GM23338 (cell line): Measurements from ENCODE around the gene VMO1. TPM values are rescaled to one million over a fixed set of nuclear protein-coding genes. Genes with fewer than 3 reads are reported as not detected.
A peak's percentile ranks its signal among the peaks of the same experiment; 100 is the strongest.

Experiments
- ATAC-seq: fragments of 200-7000 bp; cut with Tn5 transposase; 3 replicates; pipeline ENCODE4 v1.9.1; 2020
- DNase-seq: peaks from one replicate; pipeline ENCODE4 v3.0.0-alpha.2; 2015; ENCODE audit warnings: low spot score
- H2AFZ ChIP-seq: fragments of 200-600 bp; sonication (generic); 2 replicates; pipeline ENCODE4 v1.8.0; 2016; ENCODE audit warnings: antibody characterized with exemption, mild to moderate bottlenecking, moderate library complexity
- H3F3A ChIP-seq: fragments of 200-600 bp; sonication (generic); replicated peaks from 2 replicates; pipeline ENCODE4 v1.8.0; 2017; ENCODE audit warnings: antibody characterized with exemption, mixed run types, low read depth
- H3K27ac ChIP-seq: fragments of 200-600 bp; sonication (generic); 2 replicates; pipeline ENCODE4 v1.6.1; 2016; ENCODE audit warnings: low read depth
- H3K27me3 ChIP-seq: fragments of 200-600 bp; sonication (generic); 2 replicates; pipeline ENCODE4 v1.8.0; 2016; ENCODE audit warnings: mild to moderate bottlenecking, mixed run types, moderate library complexity; ENCODE audit not compliant: insufficient read depth
- H3K36me3 ChIP-seq: fragments of 200-600 bp; sonication (generic); 2 replicates; pipeline ENCODE4 v1.8.0; 2016; ENCODE audit warnings: mild to moderate bottlenecking; ENCODE audit not compliant: insufficient read depth
- H3K4me1 ChIP-seq: fragments of 200-600 bp; sonication (generic); 2 replicates; pipeline ENCODE4 v1.8.0; 2016; ENCODE audit warnings: mild to moderate bottlenecking, moderate library complexity; ENCODE audit not compliant: insufficient read depth
- H3K4me2 ChIP-seq: fragments of 200-600 bp; sonication (generic); 2 replicates; pipeline ENCODE4 v1.7.1; 2017; ENCODE audit warnings: mixed run types
- H3K4me3 ChIP-seq: fragments of 200-600 bp; sonication (generic); 2 replicates; pipeline ENCODE4 v1.6.1; 2016; ENCODE audit warnings: mixed run types
- H3K79me2 ChIP-seq: fragments of 200-600 bp; sonication (generic); replicated peaks from 2 replicates; pipeline ENCODE4 v1.8.0; 2017; ENCODE audit warnings: mild to moderate bottlenecking; ENCODE audit not compliant: insufficient read depth
- H3K9me2 ChIP-seq: fragments of 200-600 bp; sonication (generic); 2 replicates; pipeline ENCODE4 v1.8.0; 2017; ENCODE audit not compliant: insufficient read depth
- H4K20me1 ChIP-seq: fragments of 200-600 bp; sonication (generic); replicated peaks from 2 replicates; pipeline ENCODE4 v1.8.0; 2017; ENCODE audit warnings: mild to moderate bottlenecking; ENCODE audit not compliant: insufficient read depth
- H3K27ac Mint-ChIP-seq: 2 replicates; pipeline ENCODE4 v1.8.0; 2020; ENCODE audit warnings: inconsistent platforms, mild to moderate bottlenecking, moderate library complexity, mixed read lengths
- H3K27me3 Mint-ChIP-seq: 3 replicates; pipeline ENCODE4 v1.8.0; 2022; ENCODE audit warnings: low read depth, mild to moderate bottlenecking, moderate library complexity, mixed read lengths, inconsistent platforms; ENCODE audit not compliant: insufficient read depth, poor library complexity
- H3K36me3 Mint-ChIP-seq: 3 replicates; pipeline ENCODE4 v1.8.0; 2021; ENCODE audit warnings: low read depth, mild to moderate bottlenecking, inconsistent platforms, moderate library complexity, mixed read lengths
- H3K4me1 Mint-ChIP-seq: 3 replicates; pipeline ENCODE4 v1.8.0; 2020; ENCODE audit warnings: mild to moderate bottlenecking, inconsistent platforms, mixed read lengths
- H3K4me3 Mint-ChIP-seq: 3 replicates; pipeline ENCODE4 v1.8.0; 2021; ENCODE audit warnings: moderate library complexity, mild to moderate bottlenecking, inconsistent platforms, mixed read lengths
- H3K9me3 Mint-ChIP-seq: 3 replicates; pipeline ENCODE4 v1.8.0; 2020; ENCODE audit warnings: moderate library complexity, mild to moderate bottlenecking, inconsistent platforms, mixed read lengths
- CREB1 ChIP-seq: fragments of 250-450 bp; sonication (Bioruptor Pico); IDR thresholded peaks from 2 replicates; pipeline ENCODE4 v1.5.0; 2020; ENCODE audit warnings: low read depth, mild to moderate bottlenecking, moderate library complexity
- EZH2 ChIP-seq: fragments of 200-600 bp; sonication (generic); IDR thresholded peaks from one replicate; pipeline ENCODE4 v1.8.0; 2017; ENCODE audit warnings: antibody characterized with exemption, mild to moderate bottlenecking, low read depth; ENCODE audit not compliant: unreplicated experiment
- EZH2phosphoT487 ChIP-seq: fragments of 200-600 bp; sonication (generic); IDR thresholded peaks from one replicate; pipeline ENCODE4 v1.8.1; 2018; ENCODE audit warnings: antibody characterized with exemption; ENCODE audit not compliant: unreplicated experiment
- NANOG ChIP-seq: IDR thresholded peaks from 2 replicates; pipeline ENCODE4 v1.6.1; 2016; ENCODE audit warnings: antibody characterized with exemption, borderline replicate concordance
- ZNF114 ChIP-seq: fragments of 250-450 bp; sonication (Bioruptor Pico); IDR thresholded peaks from 2 replicates; pipeline ENCODE4 v1.5.0; 2020; ENCODE audit warnings: mild to moderate bottlenecking, moderate library complexity
- polyA plus RNA-seq: library from polyadenylated mRNA; unstranded; fragments of >200 nt; fragmentation: Nextera tagmentation; extraction: Ambion mirVana; gene quantifications from 2 replicates; pipeline ENCODE4 v1.2.1, GENCODE V29; 2016
- total RNA-seq: library from RNA; depleted of rRNA; stranded (reverse); fragments of >200 nt; shearing (Covaris generic); gene quantifications from 2 replicates; pipeline ENCODE4 v1.2.3, GENCODE V29; 2014
- TF ChIP-seq, protein P1 (sequence below): fragments of 250-450 bp; sonication (Bioruptor Pico); IDR thresholded peaks from 2 replicates; pipeline ENCODE4 v1.5.0; 2020; ENCODE audit warnings: mild to moderate bottlenecking, moderate library complexity
- TF ChIP-seq, protein P2 (sequence below), 2 experiments: fragments of 200-600 bp in 1 of 2; sonication (generic) in 1 of 2; conservative IDR thresholded peaks; 2 replicates each; pipeline versions ENCODE4 v1.5.1 to v1.6.1; 2016 to 2017; ENCODE audit warnings: antibody characterized with exemption in 2 of 2, low read depth in 2 of 2, mild to moderate bottlenecking in 2 of 2, moderate library complexity in 1 of 2

The VMO1 gene
- total and polyA plus RNA-seq, 2 experiments from 2014 or later = 0.38 to 0.47 TPM

DNA sequence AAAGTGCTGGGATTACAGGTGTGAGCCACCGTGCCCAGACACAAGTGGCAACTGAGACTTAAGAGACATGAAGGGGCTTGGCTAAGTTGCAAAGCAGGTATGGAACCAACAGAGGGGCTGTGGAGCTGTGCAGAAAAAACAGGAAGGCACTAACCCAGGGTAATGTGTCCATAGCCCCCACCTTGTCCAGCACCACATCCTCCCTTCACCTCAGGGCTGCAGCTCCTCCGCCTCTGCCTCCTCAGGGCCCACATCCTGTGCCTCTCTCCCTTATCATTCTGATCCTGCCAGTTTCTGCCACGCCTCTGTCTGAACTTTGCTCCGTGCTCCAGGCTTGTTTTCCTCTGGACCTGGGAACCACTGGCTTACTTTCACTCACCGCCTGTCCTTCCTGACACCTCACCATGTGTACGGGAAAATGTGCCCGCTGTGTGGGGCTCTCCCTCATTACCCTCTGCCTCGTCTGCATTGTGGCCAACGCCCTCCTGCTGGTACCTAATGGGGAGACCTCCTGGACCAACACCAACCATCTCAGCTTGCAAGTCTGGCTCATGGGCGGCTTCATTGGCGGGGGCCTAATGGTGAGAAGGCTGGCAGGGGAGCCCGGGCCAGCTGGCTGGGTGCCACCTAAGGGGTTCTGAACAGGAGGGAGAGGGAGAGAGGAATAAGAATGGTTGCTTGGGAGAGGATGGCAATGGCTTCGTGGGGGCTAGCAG is 14.5 kb downstream of the VMO1 start, which contains the start of gene TM4SF5 (continued):
- TF ChIP-seq, protein P1, sequence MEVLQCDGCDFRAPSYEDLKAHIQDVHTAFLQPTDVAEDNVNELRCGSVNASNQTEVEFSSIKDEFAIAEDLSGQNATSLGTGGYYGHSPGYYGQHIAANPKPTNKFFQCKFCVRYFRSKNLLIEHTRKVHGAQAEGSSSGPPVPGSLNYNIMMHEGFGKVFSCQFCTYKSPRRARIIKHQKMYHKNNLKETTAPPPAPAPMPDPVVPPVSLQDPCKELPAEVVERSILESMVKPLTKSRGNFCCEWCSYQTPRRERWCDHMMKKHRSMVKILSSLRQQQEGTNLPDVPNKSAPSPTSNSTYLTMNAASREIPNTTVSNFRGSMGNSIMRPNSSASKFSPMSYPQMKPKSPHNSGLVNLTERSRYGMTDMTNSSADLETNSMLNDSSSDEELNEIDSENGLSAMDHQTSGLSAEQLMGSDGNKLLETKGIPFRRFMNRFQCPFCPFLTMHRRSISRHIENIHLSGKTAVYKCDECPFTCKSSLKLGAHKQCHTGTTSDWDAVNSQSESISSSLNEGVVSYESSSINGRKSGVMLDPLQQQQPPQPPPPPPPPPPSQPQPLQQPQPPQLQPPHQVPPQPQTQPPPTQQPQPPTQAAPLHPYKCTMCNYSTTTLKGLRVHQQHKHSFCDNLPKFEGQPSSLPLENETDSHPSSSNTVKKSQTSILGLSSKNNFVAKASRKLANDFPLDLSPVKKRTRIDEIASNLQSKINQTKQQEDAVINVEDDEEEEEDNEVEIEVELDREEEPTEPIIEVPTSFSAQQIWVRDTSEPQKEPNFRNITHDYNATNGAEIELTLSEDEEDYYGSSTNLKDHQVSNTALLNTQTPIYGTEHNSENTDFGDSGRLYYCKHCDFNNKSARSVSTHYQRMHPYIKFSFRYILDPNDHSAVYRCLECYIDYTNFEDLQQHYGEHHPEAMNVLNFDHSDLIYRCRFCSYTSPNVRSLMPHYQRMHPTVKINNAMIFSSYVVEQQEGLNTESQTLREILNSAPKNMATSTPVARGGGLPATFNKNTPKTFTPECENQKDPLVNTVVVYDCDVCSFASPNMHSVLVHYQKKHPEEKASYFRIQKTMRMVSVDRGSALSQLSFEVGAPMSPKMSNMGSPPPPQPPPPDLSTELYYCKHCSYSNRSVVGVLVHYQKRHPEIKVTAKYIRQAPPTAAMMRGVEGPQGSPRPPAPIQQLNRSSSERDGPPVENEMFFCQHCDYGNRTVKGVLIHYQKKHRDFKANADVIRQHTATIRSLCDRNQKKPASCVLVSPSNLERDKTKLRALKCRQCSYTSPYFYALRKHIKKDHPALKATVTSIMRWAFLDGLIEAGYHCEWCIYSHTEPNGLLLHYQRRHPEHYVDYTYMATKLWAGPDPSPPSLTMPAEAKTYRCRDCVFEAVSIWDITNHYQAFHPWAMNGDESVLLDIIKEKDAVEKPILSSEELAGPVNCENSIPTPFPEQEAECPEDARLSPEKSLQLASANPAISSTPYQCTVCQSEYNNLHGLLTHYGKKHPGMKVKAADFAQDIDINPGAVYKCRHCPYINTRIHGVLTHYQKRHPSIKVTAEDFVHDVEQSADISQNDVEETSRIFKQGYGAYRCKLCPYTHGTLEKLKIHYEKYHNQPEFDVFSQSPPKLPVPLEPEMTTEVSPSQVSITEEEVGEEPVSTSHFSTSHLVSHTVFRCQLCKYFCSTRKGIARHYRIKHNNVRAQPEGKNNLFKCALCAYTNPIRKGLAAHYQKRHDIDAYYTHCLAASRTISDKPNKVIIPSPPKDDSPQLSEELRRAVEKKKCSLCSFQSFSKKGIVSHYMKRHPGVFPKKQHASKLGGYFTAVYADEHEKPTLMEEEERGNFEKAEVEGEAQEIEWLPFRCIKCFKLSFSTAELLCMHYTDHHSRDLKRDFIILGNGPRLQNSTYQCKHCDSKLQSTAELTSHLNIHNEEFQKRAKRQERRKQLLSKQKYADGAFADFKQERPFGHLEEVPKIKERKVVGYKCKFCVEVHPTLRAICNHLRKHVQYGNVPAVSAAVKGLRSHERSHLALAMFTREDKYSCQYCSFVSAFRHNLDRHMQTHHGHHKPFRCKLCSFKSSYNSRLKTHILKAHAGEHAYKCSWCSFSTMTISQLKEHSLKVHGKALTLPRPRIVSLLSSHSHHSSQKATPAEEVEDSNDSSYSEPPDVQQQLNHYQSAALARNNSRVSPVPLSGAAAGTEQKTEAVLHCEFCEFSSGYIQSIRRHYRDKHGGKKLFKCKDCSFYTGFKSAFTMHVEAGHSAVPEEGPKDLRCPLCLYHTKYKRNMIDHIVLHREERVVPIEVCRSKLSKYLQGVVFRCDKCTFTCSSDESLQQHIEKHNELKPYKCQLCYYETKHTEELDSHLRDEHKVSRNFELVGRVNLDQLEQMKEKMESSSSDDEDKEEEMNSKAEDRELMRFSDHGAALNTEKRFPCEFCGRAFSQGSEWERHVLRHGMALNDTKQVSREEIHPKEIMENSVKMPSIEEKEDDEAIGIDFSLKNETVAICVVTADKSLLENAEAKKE (CRISPR knock-in tag) = no peak
- TF ChIP-seq NANOG (no peak), EZH2 (no peak), CREB1 (CRISPR knock-in tag) (no peak), ZNF114 (CRISPR knock-in tag) (no peak), EZH2phosphoT487 (no peak)

DNA sequence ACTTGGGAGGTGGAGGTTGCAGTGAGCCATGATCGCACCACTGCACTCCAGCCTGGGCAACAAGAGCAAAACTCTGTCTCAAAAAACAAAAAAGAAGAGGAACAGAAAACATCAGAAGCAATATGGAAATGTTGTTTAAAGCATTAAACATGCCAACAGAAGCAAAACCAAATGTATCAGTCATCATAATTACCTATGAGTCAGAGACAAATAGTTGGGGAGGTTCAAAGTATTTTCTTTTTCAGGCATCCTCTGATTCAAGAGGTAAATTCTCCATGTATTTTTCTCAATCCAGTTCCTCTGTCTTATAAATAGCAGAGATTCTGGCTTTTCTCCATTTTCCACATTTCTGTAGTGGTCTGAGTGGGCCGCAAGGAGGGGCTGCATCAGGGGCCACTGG is 16.5 kb downstream of the VMO1 start:
- Mint-ChIP-seq H3K27me3 (peaks cover 12% of the 10 kb centered on the region), H3K27ac (no peak overlapping the region), H3K36me3 (no peaks in the 10 kb centered on the region), H3K9me3 (no peaks in the 10 kb centered on the region), H3K4me1 (no peaks in the 10 kb centered on the region), H3K4me3 (no peak overlapping the region)
- no peak overlapping the region for H2AFZ ChIP-seq
- TF ChIP-seq, protein P2, sequence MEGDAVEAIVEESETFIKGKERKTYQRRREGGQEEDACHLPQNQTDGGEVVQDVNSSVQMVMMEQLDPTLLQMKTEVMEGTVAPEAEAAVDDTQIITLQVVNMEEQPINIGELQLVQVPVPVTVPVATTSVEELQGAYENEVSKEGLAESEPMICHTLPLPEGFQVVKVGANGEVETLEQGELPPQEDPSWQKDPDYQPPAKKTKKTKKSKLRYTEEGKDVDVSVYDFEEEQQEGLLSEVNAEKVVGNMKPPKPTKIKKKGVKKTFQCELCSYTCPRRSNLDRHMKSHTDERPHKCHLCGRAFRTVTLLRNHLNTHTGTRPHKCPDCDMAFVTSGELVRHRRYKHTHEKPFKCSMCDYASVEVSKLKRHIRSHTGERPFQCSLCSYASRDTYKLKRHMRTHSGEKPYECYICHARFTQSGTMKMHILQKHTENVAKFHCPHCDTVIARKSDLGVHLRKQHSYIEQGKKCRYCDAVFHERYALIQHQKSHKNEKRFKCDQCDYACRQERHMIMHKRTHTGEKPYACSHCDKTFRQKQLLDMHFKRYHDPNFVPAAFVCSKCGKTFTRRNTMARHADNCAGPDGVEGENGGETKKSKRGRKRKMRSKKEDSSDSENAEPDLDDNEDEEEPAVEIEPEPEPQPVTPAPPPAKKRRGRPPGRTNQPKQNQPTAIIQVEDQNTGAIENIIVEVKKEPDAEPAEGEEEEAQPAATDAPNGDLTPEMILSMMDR (conservative IDR thresholded peaks at IDR 0.05; ENCODE audit: low read depth in 2 of 2) = 0 out of 4 replicates have a peak, but pooled peaks of 1 of the 2 experiments have one; percentile 7
- TF ChIP-seq EZH2phosphoT487 = no peak
- H3K36me3 ChIP-seq = no peaks in the 10 kb centered on the region
- ATAC-seq (no peak), DNase-seq (no peak)
- H3K27ac ChIP-seq = no peak overlapping the region
- H3K4me2 ChIP-seq = no peak overlapping the region
- H3K4me1 ChIP-seq = no peaks in the 10 kb centered on the region
- no peak overlapping the region for H3K4me3 ChIP-seq
- no peaks in the 10 kb centered on the region for H3K79me2 ChIP-seq
- H3K27me3 ChIP-seq = no peaks in the 10 kb centered on the region
- H3K9me2 ChIP-seq = no peaks in the 10 kb centered on the region
- H3F3A ChIP-seq = no peaks in the 10 kb centered on the region
- no peaks in the 10 kb centered on the region for H4K20me1 ChIP-seq
